ENCODE results near the gene CFAP54.

DNA sequence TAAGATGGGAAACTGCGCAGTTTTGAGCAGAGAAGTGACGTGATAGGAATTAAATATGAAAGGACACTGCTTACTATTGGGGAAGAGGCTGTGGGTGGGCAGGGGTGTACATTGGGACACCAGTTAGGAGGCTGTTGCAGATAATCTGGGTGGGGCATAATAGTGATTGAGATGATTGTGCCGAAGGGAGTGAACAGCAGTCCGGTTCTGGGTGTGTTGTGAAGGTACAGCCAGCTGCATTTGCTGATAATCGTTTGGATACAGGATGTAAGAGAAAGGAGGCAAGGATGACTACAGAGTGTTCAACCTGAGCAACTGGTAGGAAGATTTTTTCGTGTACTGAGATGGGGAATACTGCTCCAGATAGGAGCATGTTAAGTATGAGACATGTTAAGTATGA is 212.5 kb downstream of the CFAP54 start:
- no peak for TF ChIP-seq CTCF (IDR thresholded peaks at IDR 0.05)
- TF ChIP-seq REST (IDR thresholded peaks at IDR 0.05; ENCODE audit: insufficient read depth in 1 of 2, low read depth in 2 of 2, low read length in 1 of 2): no peak
- TF ChIP-seq POLR2AphosphoS5 (IDR thresholded peaks at IDR 0.05; ENCODE audit: low read depth, low read length): no peak
- TF ChIP-seq SIN3A (IDR thresholded peaks at IDR 0.05; ENCODE audit: borderline replicate concordance, insufficient read depth, low read depth, low read length): no peak
